NCI-H187 (cell line): Measurements from ENCODE around the gene MAPK12.
"Not testable (repeated sequence)": the region's sequence is repeated elsewhere in the genome, so short reads cannot be mapped to it uniquely, and the experiment has no call there.

Experiments
- DNase-seq, 2 experiments: peaks; one replicate each; lab custom pipeline; 2025; lab: John Stamatoyannopoulos, UW

The MAPK12 gene

GRCh38 chr22:50216055-50216683, 45.3 kb downstream of the MAPK12 start:
- no peak for DNase-seq

GRCh38 chr22:50215297-50216054, 46.0 kb downstream of the MAPK12 start:
- DNase-seq, result no peak

- DNase-seq, result no peak
Observed at GRCh38 chr22:50213263-50213662, 48.2 kb downstream of the MAPK12 start.

- no peak for DNase-seq
Observed at GRCh38 chr22:50211147-50211546, 50.3 kb downstream of the MAPK12 start.

GRCh38 chr22:50210378-50211139, 50.9 kb downstream of the MAPK12 start:
- DNase-seq, result no peak

- DNase-seq, result no peak
Observed at GRCh38 chr22:50209893-50210292, 51.6 kb downstream of the MAPK12 start.

- no peak for DNase-seq
Observed at GRCh38 chr22:50208939-50209892, 52.3 kb downstream of the MAPK12 start.

GRCh38 chr22:50208430-50208938, 53.0 kb downstream of the MAPK12 start:
- DNase-seq, result no peak

GRCh38 chr22:50207383-50208140, 53.9 kb downstream of the MAPK12 start:
- DNase-seq, result no peak

- DNase-seq, result no peak
Observed at GRCh38 chr22:50206599-50206998, 54.9 kb downstream of the MAPK12 start.

- DNase-seq, result no peak
Observed at GRCh38 chr22:50205781-50206569, 55.5 kb downstream of the MAPK12 start.

GRCh38 chr22:50204998-50205397, 56.5 kb downstream of the MAPK12 start:
- DNase-seq, result not testable (repeated sequence)

GRCh38 chr22:50204571-50204970, 56.9 kb downstream of the MAPK12 start:
- DNase-seq, result no peak

- no peak for DNase-seq
Observed at GRCh38 chr22:50203288-50203687, 58.2 kb downstream of the MAPK12 start.
